ENCODE data around the gene ZNF474. TPM values are rescaled to one million over a fixed set of nuclear protein-coding genes. Genes with fewer than 3 reads are reported as not detected.

Gene ZNF474
- total RNA-seq, 2 experiments from 2014 or later = not detected

- POLR2A ChIA-PET = no interaction called here
These were observed 14.8 kb upstream of the ZNF474 start for GRCh38 chr5:122114501-122114900.

GRCh38 chr5:122118356-122118948 is 10.9 kb upstream of the ZNF474 start:
- CTCF ChIA-PET = no interaction called here
- no peak for TF ChIP-seq CTCF (IDR thresholded peaks at IDR 0.05)
- H3K36me3 Mint-ChIP-seq (ENCODE audit: low read depth) = no peaks in the 10 kb centered on the region
- intact Hi-C loops (cut with micrococcal nuclease) = no loop called here
- ATAC-seq (no peak), DNase-seq (no peak)
- H3K27me3 Mint-ChIP-seq = no peaks in the 10 kb centered on the region
- H3K27ac Mint-ChIP-seq = no peak overlapping the region
- H3K4me1 Mint-ChIP-seq (ENCODE audit: low read depth) = no peaks in the 10 kb centered on the region
- no peak overlapping the region for H3K4me3 Mint-ChIP-seq
- H3K9me3 Mint-ChIP-seq = no peaks in the 10 kb centered on the region
- POLR2A ChIA-PET = no interaction called here

More at GRCh38 chr5:122114501-122114900, 14.8 kb upstream of the ZNF474 start:
- Mint-ChIP-seq H3K4me3 (no peak overlapping the region), H3K27me3 (no peaks in the 10 kb centered on the region), H3K4me1 (ENCODE audit: low read depth) (no peaks in the 10 kb centered on the region), H3K9me3 (no peaks in the 10 kb centered on the region), H3K27ac (no peak overlapping the region), H3K36me3 (ENCODE audit: low read depth) (no peaks in the 10 kb centered on the region)
- no peak for DNase-seq
- ATAC-seq = no peak
- TF ChIP-seq CTCF (IDR thresholded peaks at IDR 0.05) = no peak
- intact Hi-C loops (cut with micrococcal nuclease) = no loop called here
- CTCF ChIA-PET = no interaction called here

- intact Hi-C loops (cut with micrococcal nuclease) = no loop called here
- ATAC-seq (no peak), DNase-seq (no peak)
- H3K4me3 Mint-ChIP-seq = no peak overlapping the region
- POLR2A ChIA-PET = no interaction called here
- TF ChIP-seq CTCF (IDR thresholded peaks at IDR 0.05) = no peak
- no peak overlapping the region for H3K27ac Mint-ChIP-seq
- no peaks in the 10 kb centered on the region for H3K27me3 Mint-ChIP-seq
- no peaks in the 10 kb centered on the region for H3K36me3 Mint-ChIP-seq (ENCODE audit: low read depth)
- no peaks in the 10 kb centered on the region for H3K9me3 Mint-ChIP-seq
- CTCF ChIA-PET = no interaction called here
- H3K4me1 Mint-ChIP-seq (ENCODE audit: low read depth) = no peaks in the 10 kb centered on the region
These were observed 10.1 kb upstream of the ZNF474 start for GRCh38 chr5:122119205-122119604.

- POLR2A ChIA-PET = no interaction called here
- CTCF ChIA-PET = no interaction called here
- Mint-ChIP-seq H3K4me3 (no peak overlapping the region), H3K4me1 (ENCODE audit: low read depth) (no peaks in the 10 kb centered on the region), H3K27ac (no peak overlapping the region), H3K9me3 (no peaks in the 10 kb centered on the region), H3K36me3 (ENCODE audit: low read depth) (no peaks in the 10 kb centered on the region), H3K27me3 (no peaks in the 10 kb centered on the region)
- ATAC-seq (no peak), DNase-seq (no peak)
- no peak for TF ChIP-seq CTCF (IDR thresholded peaks at IDR 0.05)
- intact Hi-C loops (cut with micrococcal nuclease) = no loop called here
These were observed 8.9 kb upstream of the ZNF474 start for GRCh38 chr5:122120493-122120892.

GRCh38 chr5:122120957-122121356 is 8.4 kb upstream of the ZNF474 start:
- ChIA-PET CTCF (no interaction called here), POLR2A (no interaction called here)
- TF ChIP-seq CTCF (IDR thresholded peaks at IDR 0.05) = no peak
- no peak for DNase-seq
- no peak for ATAC-seq
- intact Hi-C loops (cut with micrococcal nuclease) = no loop called here
- Mint-ChIP-seq H3K36me3 (ENCODE audit: low read depth) (no peaks in the 10 kb centered on the region), H3K4me3 (no peak overlapping the region), H3K4me1 (ENCODE audit: low read depth) (no peaks in the 10 kb centered on the region), H3K9me3 (no peaks in the 10 kb centered on the region), H3K27ac (no peak overlapping the region), H3K27me3 (no peaks in the 10 kb centered on the region)
